Body of pancreas (tissue), 4 donors: ENCODE results near the gene IFITM10.

ENCODE experiments used
- POLR2A ChIP-seq, 3 donors: fragments of 450-650 bp; IDR thresholded peaks; one replicate each; pipeline ENCODE4 v1.6.1; 2016; ENCODE audit warnings: antibody characterized with exemption in 3 of 3, mild to moderate bottlenecking in 2 of 3
- TF ChIP-seq, protein P1 (sequence below), 7 experiments: fragments of 450-650 bp in 4 of 7; fragments of 200-600 bp in 3 of 7; sonication (generic) in 3 of 7; IDR thresholded peaks; one replicate each; pipeline ENCODE4 v1.5.1; 2016 to 2019; ENCODE audit warnings: antibody characterized with exemption in 7 of 7

GRCh38 chr11:1758611-1759150 lies 8.3 kb upstream of the IFITM10 start:
- TF ChIP-seq, protein P1, sequence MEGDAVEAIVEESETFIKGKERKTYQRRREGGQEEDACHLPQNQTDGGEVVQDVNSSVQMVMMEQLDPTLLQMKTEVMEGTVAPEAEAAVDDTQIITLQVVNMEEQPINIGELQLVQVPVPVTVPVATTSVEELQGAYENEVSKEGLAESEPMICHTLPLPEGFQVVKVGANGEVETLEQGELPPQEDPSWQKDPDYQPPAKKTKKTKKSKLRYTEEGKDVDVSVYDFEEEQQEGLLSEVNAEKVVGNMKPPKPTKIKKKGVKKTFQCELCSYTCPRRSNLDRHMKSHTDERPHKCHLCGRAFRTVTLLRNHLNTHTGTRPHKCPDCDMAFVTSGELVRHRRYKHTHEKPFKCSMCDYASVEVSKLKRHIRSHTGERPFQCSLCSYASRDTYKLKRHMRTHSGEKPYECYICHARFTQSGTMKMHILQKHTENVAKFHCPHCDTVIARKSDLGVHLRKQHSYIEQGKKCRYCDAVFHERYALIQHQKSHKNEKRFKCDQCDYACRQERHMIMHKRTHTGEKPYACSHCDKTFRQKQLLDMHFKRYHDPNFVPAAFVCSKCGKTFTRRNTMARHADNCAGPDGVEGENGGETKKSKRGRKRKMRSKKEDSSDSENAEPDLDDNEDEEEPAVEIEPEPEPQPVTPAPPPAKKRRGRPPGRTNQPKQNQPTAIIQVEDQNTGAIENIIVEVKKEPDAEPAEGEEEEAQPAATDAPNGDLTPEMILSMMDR (IDR thresholded peaks at IDR 0.05), result no peak
- no peak for TF ChIP-seq POLR2A (IDR thresholded peaks at IDR 0.05)
